H9 (cell line): ENCODE data around the gene PPP1R14C. TPM values are rescaled to one million over a fixed set of nuclear protein-coding genes. Genes with fewer than 3 reads are reported as not detected.

Experiments
- DNase-seq: peaks from one replicate; pipeline ENCODE4 v3.0.0-alpha.2; 2017
- H2AFZ ChIP-seq: one replicate; pipeline ENCODE4 v1.6.1; 2013; ENCODE audit warnings: mild to moderate bottlenecking, low read length, control low read depth, moderate library complexity
- H2AK5ac ChIP-seq: 2 replicates; pipeline ENCODE4 v1.6.1; 2013; ENCODE audit warnings: low read length, control low read depth, mixed read lengths; ENCODE audit not compliant: insufficient read length
- H2BK120ac ChIP-seq: one replicate; pipeline ENCODE4 v1.6.1; 2013; ENCODE audit warnings: low read depth, mild to moderate bottlenecking, low read length, control low read depth, inconsistent platforms; ENCODE audit not compliant: poor library complexity, severe bottlenecking
- H2BK12ac ChIP-seq: 2 replicates; pipeline ENCODE4 v1.6.1; 2013; ENCODE audit warnings: low read length, control low read depth, mixed read lengths, low read depth; ENCODE audit not compliant: insufficient read length
- H2BK15ac ChIP-seq: 2 replicates; pipeline ENCODE4 v1.6.1; 2013; ENCODE audit warnings: low read depth, low read length, control low read depth
- H2BK20ac ChIP-seq: one replicate; pipeline ENCODE4 v1.6.1; 2013; ENCODE audit warnings: low read depth, mild to moderate bottlenecking, low read length, control low read depth, inconsistent platforms; ENCODE audit not compliant: poor library complexity, severe bottlenecking
- H2BK5ac ChIP-seq: 2 replicates; pipeline ENCODE4 v1.6.1; 2013; ENCODE audit warnings: low read length, control low read depth, mixed read lengths; ENCODE audit not compliant: insufficient read length
- H3K14ac ChIP-seq: 2 replicates; pipeline ENCODE4 v1.6.1; 2013; ENCODE audit warnings: low read length, control low read depth; ENCODE audit not compliant: insufficient read depth
- H3K18ac ChIP-seq: 2 replicates; pipeline ENCODE4 v1.6.1; 2013; ENCODE audit warnings: low read depth, mild to moderate bottlenecking, mixed read lengths, low read length, control low read depth; ENCODE audit not compliant: insufficient read length
- H3K23ac ChIP-seq: 2 replicates; pipeline ENCODE4 v1.6.1; 2013; ENCODE audit warnings: low read length, control low read depth, mixed read lengths, low read depth; ENCODE audit not compliant: insufficient read length
- H3K23me2 ChIP-seq: 2 replicates; pipeline ENCODE4 v1.6.1; 2013; ENCODE audit warnings: low read depth, mild to moderate bottlenecking, mixed read lengths, low read length, control low read depth; ENCODE audit not compliant: insufficient read length, poor library complexity, severe bottlenecking
- H3K27ac ChIP-seq: 2 replicates; pipeline ENCODE4 v1.5.1; 2013; ENCODE audit warnings: low read length, control low read depth, mixed read lengths, low read depth; ENCODE audit not compliant: insufficient read length
- H3K27me3 ChIP-seq: 2 replicates; pipeline ENCODE4 v1.6.1; 2013; ENCODE audit warnings: low read length, control low read depth, inconsistent platforms; ENCODE audit not compliant: insufficient read depth
- H3K4ac ChIP-seq: 2 replicates; pipeline ENCODE4 v1.6.1; 2013; ENCODE audit warnings: low read depth, mild to moderate bottlenecking, control low read depth, inconsistent platforms, low read length, moderate library complexity
- H3K4me1 ChIP-seq: 2 replicates; pipeline ENCODE4 v1.6.1; 2013; ENCODE audit warnings: low read length, control low read depth, inconsistent platforms; ENCODE audit not compliant: insufficient read depth
- H3K4me2 ChIP-seq: 2 replicates; pipeline ENCODE4 v1.6.1; 2013; ENCODE audit warnings: low read length, control low read depth, mixed read lengths; ENCODE audit not compliant: insufficient read length, insufficient read depth
- H3K56ac ChIP-seq: 2 replicates; pipeline ENCODE4 v1.6.1; 2013; ENCODE audit warnings: low read depth, mild to moderate bottlenecking, mixed read lengths, low read length, control low read depth; ENCODE audit not compliant: insufficient read length
- H3K79me1 ChIP-seq: 2 replicates; pipeline ENCODE4 v1.6.1; 2013; ENCODE audit warnings: low read depth, mild to moderate bottlenecking, moderate library complexity, low read length, control low read depth, inconsistent platforms; ENCODE audit not compliant: insufficient read depth, poor library complexity, severe bottlenecking
- H3K79me2 ChIP-seq: 2 replicates; pipeline ENCODE4 v1.6.1; 2013; ENCODE audit warnings: low read length, control low read depth, inconsistent platforms; ENCODE audit not compliant: insufficient read depth
- H3K9ac ChIP-seq: 2 replicates; pipeline ENCODE4 v1.6.1; 2013; ENCODE audit warnings: low read length, control low read depth, mixed read lengths; ENCODE audit not compliant: insufficient read length; ENCODE audit errors: extremely low read depth
- H3K9me3 ChIP-seq: one replicate; pipeline ENCODE4 v1.6.1; 2013; ENCODE audit warnings: low read depth, low read length, inconsistent platforms; ENCODE audit not compliant: control insufficient read depth
- H3T11ph ChIP-seq: one replicate; pipeline ENCODE4 v1.6.1; 2013; ENCODE audit warnings: mild to moderate bottlenecking, low read length, control low read depth, inconsistent platforms
- H4K20me1 ChIP-seq: one replicate; pipeline ENCODE4 v1.6.1; 2013; ENCODE audit not compliant: control insufficient read depth, insufficient read length, insufficient read depth
- H4K5ac ChIP-seq: 2 replicates; pipeline ENCODE4 v1.6.1; 2013; ENCODE audit warnings: low read depth, mild to moderate bottlenecking, mixed read lengths, low read length, control low read depth; ENCODE audit not compliant: insufficient read length
- H4K8ac ChIP-seq: replicated peaks from 2 replicates; pipeline ENCODE4 v1.6.1; 2013; ENCODE audit warnings: low read length, control low read depth, mixed read lengths, low read depth; ENCODE audit not compliant: insufficient read length
- H4K91ac ChIP-seq: 2 replicates; pipeline ENCODE4 v1.6.1; 2013; ENCODE audit warnings: low read depth, mild to moderate bottlenecking, moderate library complexity, mixed read lengths, low read length, control low read depth; ENCODE audit not compliant: insufficient read length
- H3K27ac Mint-ChIP-seq, 3 experiments: 2 replicates in 2 of 3; 3 replicates in 1 of 3; pipeline ENCODE4 v1.8.0; 2020 to 2021; ENCODE audit warnings: mixed read lengths in 3 of 3, mild to moderate bottlenecking in 1 of 3, moderate library complexity in 1 of 3
- H3K27me3 Mint-ChIP-seq: 2 replicates; pipeline ENCODE4 v1.8.0; 2021; ENCODE audit warnings: low read depth, mild to moderate bottlenecking, moderate library complexity, mixed read lengths
- H3K36me3 Mint-ChIP-seq, 3 experiments: 2 replicates in 2 of 3; 3 replicates in 1 of 3; pipeline ENCODE4 v1.8.0; 2020 to 2021; ENCODE audit warnings: low read depth in 3 of 3, mixed read lengths in 3 of 3; ENCODE audit not compliant: insufficient read depth in 1 of 3
- H3K4me1 Mint-ChIP-seq, 2 experiments: 2 replicates each; pipeline ENCODE4 v1.8.0; 2020; ENCODE audit warnings: mixed read lengths in 2 of 2
- H3K4me3 Mint-ChIP-seq, 2 experiments: 2 replicates in 1 of 2; 3 replicates in 1 of 2; pipeline ENCODE4 v1.8.0; 2020 to 2021; ENCODE audit warnings: mild to moderate bottlenecking in 2 of 2, mixed read lengths in 2 of 2, moderate library complexity in 1 of 2
- H3K9me3 Mint-ChIP-seq, 2 experiments: 2 replicates in 1 of 2; 3 replicates in 1 of 2; pipeline ENCODE4 v1.8.0; 2020; ENCODE audit warnings: mild to moderate bottlenecking in 2 of 2, mixed read lengths in 2 of 2, moderate library complexity in 1 of 2
- WGBS: extraction: QIAGEN DNeasy Blood & Tissue Kit; methylation state at CpG from one replicate; pipeline ENCODE4 v1.1.7; 2013; ENCODE audit warnings: missing lambda C conversion rate, low lambda C conversion rate, mixed read lengths; ENCODE audit not compliant: insufficient read length; ENCODE audit errors: extremely low coverage; 5-methylcytosine and 5-hydroxymethylcytosine counted together
- total RNA-seq: library from RNA; stranded (reverse); gene quantifications from 2 replicates; pipeline ENCODE4 v1.2.1, GENCODE V29; 2021
- TF ChIP-seq, protein P1 (sequence below): fragments of 200-600 bp; sonication (generic); conservative IDR thresholded peaks from 3 replicates; pipeline ENCODE4 v1.8.0; 2021; ENCODE audit warnings: antibody characterized with exemption, mild to moderate bottlenecking

PPP1R14C gene
- total RNA-seq, 1 experiment from 2014 or later = 0.37 TPM

DNA sequence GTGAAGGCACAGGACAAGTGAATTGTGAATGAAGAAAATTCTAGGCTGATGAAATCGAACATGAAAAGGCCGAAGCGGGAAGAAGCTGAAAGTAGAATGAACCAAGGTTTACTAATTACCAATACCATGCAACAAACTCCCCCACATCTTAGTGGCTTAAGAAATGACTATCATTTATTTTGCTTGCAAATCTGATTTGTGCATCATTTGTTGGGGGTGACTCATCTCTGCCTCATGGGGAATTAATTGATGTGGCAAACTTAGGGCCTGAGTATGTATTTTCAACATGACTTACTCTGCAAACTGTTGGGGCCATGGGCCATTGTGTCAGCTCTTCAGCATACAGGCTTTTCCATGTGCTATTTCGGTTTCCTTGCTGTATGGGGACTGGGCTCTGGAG, 26.8 kb downstream of the PPP1R14C start:
- WGBS = no CpG with 5 or more reads among the region's 4 CpGs
- no peak overlapping the region for H2BK120ac ChIP-seq
- H4K5ac ChIP-seq = no peak overlapping the region
- H4K91ac ChIP-seq = no peak overlapping the region
- no peak overlapping the region for H2AFZ ChIP-seq
- H3K9me3 Mint-ChIP-seq = no peaks in the 10 kb centered on the region; a peak in 1 of 5 replicates
- TF ChIP-seq, protein P1, sequence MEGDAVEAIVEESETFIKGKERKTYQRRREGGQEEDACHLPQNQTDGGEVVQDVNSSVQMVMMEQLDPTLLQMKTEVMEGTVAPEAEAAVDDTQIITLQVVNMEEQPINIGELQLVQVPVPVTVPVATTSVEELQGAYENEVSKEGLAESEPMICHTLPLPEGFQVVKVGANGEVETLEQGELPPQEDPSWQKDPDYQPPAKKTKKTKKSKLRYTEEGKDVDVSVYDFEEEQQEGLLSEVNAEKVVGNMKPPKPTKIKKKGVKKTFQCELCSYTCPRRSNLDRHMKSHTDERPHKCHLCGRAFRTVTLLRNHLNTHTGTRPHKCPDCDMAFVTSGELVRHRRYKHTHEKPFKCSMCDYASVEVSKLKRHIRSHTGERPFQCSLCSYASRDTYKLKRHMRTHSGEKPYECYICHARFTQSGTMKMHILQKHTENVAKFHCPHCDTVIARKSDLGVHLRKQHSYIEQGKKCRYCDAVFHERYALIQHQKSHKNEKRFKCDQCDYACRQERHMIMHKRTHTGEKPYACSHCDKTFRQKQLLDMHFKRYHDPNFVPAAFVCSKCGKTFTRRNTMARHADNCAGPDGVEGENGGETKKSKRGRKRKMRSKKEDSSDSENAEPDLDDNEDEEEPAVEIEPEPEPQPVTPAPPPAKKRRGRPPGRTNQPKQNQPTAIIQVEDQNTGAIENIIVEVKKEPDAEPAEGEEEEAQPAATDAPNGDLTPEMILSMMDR = no peak
- H3K4me2 ChIP-seq = no peak overlapping the region
- H3K9me3 ChIP-seq = no peaks in the 10 kb centered on the region
- H3K23me2 ChIP-seq = no peaks in the 10 kb centered on the region
- H3K4me3 Mint-ChIP-seq = no peak overlapping the region
- no peak overlapping the region for H2BK12ac ChIP-seq
- H3K4me1 Mint-ChIP-seq = no peaks in the 10 kb centered on the region
- H3K23ac ChIP-seq = no peak overlapping the region
- no peak overlapping the region for H2AK5ac ChIP-seq
- H3K27me3 ChIP-seq = no peaks in the 10 kb centered on the region
- H2BK15ac ChIP-seq = no peak overlapping the region
- H3K36me3 Mint-ChIP-seq = no peaks in the 10 kb centered on the region; a peak in 1 of 7 replicates
- H3K14ac ChIP-seq = no peak overlapping the region
- H3K18ac ChIP-seq = no peak overlapping the region
- H2BK20ac ChIP-seq = no peak overlapping the region
- H3K56ac ChIP-seq = no peak overlapping the region
- H3K27ac Mint-ChIP-seq = no peak overlapping the region
- peaks cover 2% of the 10 kb centered on the region; the same call in 1 of the 2 replicates for H3K27me3 Mint-ChIP-seq
- H2BK5ac ChIP-seq = no peak overlapping the region
- no peak overlapping the region for H3K9ac ChIP-seq
- H4K8ac ChIP-seq = no peak overlapping the region
- no peaks in the 10 kb centered on the region for H4K20me1 ChIP-seq
- no peak for DNase-seq
- no peaks in the 10 kb centered on the region for H3K79me1 ChIP-seq
- no peaks in the 10 kb centered on the region for H3K79me2 ChIP-seq
- H3T11ph ChIP-seq = no peak overlapping the region
- no peak overlapping the region for H3K4ac ChIP-seq
- no peak overlapping the region for H3K27ac ChIP-seq
- no peaks in the 10 kb centered on the region; the same call in 1 of the 2 replicates for H3K4me1 ChIP-seq
